ENCODE results near the gene MBOAT1. TPM values are rescaled to one million over a fixed set of nuclear protein-coding genes. Genes with fewer than 3 reads are reported as not detected.
A peak's percentile ranks its signal among the peaks of the same experiment; 100 is the strongest.
"Not testable (repeated sequence)": the region's sequence is repeated elsewhere in the genome, so short reads cannot be mapped to it uniquely, and the experiment has no call there.

The MBOAT1 gene
- polyA plus RNA-seq, 3 donors = 18.1 to 26.0 (median 25.5) TPM

GRCh38 chr6:20205722-20206161, 6.5 kb downstream of the MBOAT1 start:
- DNase-seq = no peak

GRCh38 chr6:20204512-20204894, 7.8 kb downstream of the MBOAT1 start:
- no peak for DNase-seq

- no peak for DNase-seq
Measured at GRCh38 chr6:20203561-20204511, 8.4 kb downstream of the MBOAT1 start.

GRCh38 chr6:20202699-20203302, 9.5 kb downstream of the MBOAT1 start:
- DNase-seq = no peak

- no peak for DNase-seq
Measured at GRCh38 chr6:20202324-20202658, 10.0 kb downstream of the MBOAT1 start.

GRCh38 chr6:20200761-20201630, 11.3 kb downstream of the MBOAT1 start:
- DNase-seq = peak; percentile 62

GRCh38 chr6:20198775-20199174, 13.5 kb downstream of the MBOAT1 start:
- DNase-seq = peak; percentile 60

- no peak for DNase-seq
Measured at GRCh38 chr6:20198156-20198774, 14.0 kb downstream of the MBOAT1 start.

GRCh38 chr6:20197251-20197650, 15.0 kb downstream of the MBOAT1 start:
- no peak for DNase-seq

GRCh38 chr6:20192625-20193024, 19.6 kb downstream of the MBOAT1 start:
- no peak for DNase-seq

GRCh38 chr6:20191992-20192391, 20.3 kb downstream of the MBOAT1 start:
- no peak for DNase-seq

- no peak for DNase-seq
Measured at GRCh38 chr6:20188630-20189075, 23.6 kb downstream of the MBOAT1 start.

GRCh38 chr6:20186981-20187380, 25.3 kb downstream of the MBOAT1 start:
- DNase-seq = no peak

- DNase-seq = no peak
Measured at GRCh38 chr6:20183706-20184105, 28.6 kb downstream of the MBOAT1 start.

- no peak for DNase-seq
Measured at GRCh38 chr6:20182926-20183521, 29.2 kb downstream of the MBOAT1 start.

- no peak for DNase-seq
Measured at GRCh38 chr6:20182069-20182468, 30.2 kb downstream of the MBOAT1 start.

GRCh38 chr6:20180935-20181334, 31.3 kb downstream of the MBOAT1 start:
- DNase-seq = no peak

- not testable (repeated sequence) for DNase-seq
Measured at GRCh38 chr6:20179287-20180045, 32.8 kb downstream of the MBOAT1 start.

GRCh38 chr6:20178327-20178726, 33.9 kb downstream of the MBOAT1 start:
- no peak for DNase-seq

GRCh38 chr6:20175810-20176410, 36.4 kb downstream of the MBOAT1 start:
- DNase-seq = no peak

All from renal pelvis (tissue), 4 donors.